ENCODE results near the gene ERCC2.

Gene ERCC2

DNA sequence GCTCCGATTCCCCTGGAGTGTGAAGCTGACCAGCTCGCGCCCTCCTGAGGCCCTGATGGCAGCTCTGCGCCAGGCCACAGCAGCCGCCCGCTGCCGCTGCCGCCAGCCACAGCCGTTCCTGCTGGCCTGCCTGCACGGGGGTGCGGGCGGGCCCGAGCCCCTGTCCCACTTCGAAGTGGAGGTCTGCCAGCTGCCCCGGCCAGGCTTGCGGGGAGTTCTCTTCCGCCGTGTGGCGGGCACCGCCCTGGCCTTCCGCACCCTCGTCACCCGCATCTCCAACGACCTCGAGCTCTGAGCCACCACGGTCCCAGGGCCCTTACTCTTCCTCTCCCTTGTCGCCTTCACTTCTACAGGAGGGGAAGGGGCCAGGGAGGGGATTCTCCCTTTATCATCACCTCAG lies 68.0 kb downstream of the ERCC2 start:
- H3K4me3 ChIP-seq (ENCODE audit: low read depth, low read length), result no peak overlapping the region
- DNase-seq (ENCODE audit: low read depth), result no peak
- in situ Hi-C loops (cut with HindIII; ENCODE audit: low sequenced_read_pairs), result no loop called here
- TF ChIP-seq, protein P1, sequence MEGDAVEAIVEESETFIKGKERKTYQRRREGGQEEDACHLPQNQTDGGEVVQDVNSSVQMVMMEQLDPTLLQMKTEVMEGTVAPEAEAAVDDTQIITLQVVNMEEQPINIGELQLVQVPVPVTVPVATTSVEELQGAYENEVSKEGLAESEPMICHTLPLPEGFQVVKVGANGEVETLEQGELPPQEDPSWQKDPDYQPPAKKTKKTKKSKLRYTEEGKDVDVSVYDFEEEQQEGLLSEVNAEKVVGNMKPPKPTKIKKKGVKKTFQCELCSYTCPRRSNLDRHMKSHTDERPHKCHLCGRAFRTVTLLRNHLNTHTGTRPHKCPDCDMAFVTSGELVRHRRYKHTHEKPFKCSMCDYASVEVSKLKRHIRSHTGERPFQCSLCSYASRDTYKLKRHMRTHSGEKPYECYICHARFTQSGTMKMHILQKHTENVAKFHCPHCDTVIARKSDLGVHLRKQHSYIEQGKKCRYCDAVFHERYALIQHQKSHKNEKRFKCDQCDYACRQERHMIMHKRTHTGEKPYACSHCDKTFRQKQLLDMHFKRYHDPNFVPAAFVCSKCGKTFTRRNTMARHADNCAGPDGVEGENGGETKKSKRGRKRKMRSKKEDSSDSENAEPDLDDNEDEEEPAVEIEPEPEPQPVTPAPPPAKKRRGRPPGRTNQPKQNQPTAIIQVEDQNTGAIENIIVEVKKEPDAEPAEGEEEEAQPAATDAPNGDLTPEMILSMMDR (IDR thresholded peaks at IDR 0.05; ENCODE audit: low read depth, low read length, missing control alignments), result no peak
